ENCODE results near the gene NR4A1.
"Not testable (repeated sequence)": the region's sequence is repeated elsewhere in the genome, so short reads cannot be mapped to it uniquely, and the experiment has no call there.

Gene NR4A1

GRCh38 chr12:52085682-52086180 lies 34.5 kb downstream of the NR4A1 start:
- no peak overlapping the region for H3K27ac Mint-ChIP-seq
- peaks cover 14% of the 10 kb centered on the region for H3K4me1 Mint-ChIP-seq
- H3K36me3 Mint-ChIP-seq, result no peaks in the 10 kb centered on the region
- H3K4me3 Mint-ChIP-seq, result no peak overlapping the region
- DNase-seq (ENCODE audit: low spot score in 2 of 2) (no peak), ATAC-seq (no peak)
- no peaks in the 10 kb centered on the region for H3K9me3 Mint-ChIP-seq

GRCh38 chr12:52086366-52086765 lies 35.1 kb downstream of the NR4A1 start:
- ATAC-seq (no peak), DNase-seq (ENCODE audit: low spot score in 2 of 2) (no peak)
- Mint-ChIP-seq H3K27ac (peak overlapping the region; percentile 7), H3K9me3 (no peaks in the 10 kb centered on the region), H3K4me3 (no peak overlapping the region), H3K36me3 (no peaks in the 10 kb centered on the region), H3K4me1 (peaks cover 14% of the 10 kb centered on the region)

- ATAC-seq (no peak), DNase-seq (ENCODE audit: low spot score in 2 of 2) (no peak)
- Mint-ChIP-seq H3K9me3 (no peaks in the 10 kb centered on the region), H3K27ac (peak overlapping the region; percentile 7), H3K4me1 (peaks cover 7% of the 10 kb centered on the region), H3K36me3 (no peaks in the 10 kb centered on the region), H3K4me3 (no peak overlapping the region)
These were observed 35.9 kb downstream of the NR4A1 start for GRCh38 chr12:52086944-52087835.

- peak overlapping the region; percentile 62 for H3K27ac Mint-ChIP-seq
- H3K4me3 Mint-ChIP-seq, result no peak overlapping the region
- DNase-seq (ENCODE audit: low spot score in 2 of 2) (no peak), ATAC-seq (peak; percentile 15)
- peaks cover 5% of the 10 kb centered on the region for H3K4me1 Mint-ChIP-seq
- no peaks in the 10 kb centered on the region for H3K9me3 Mint-ChIP-seq
- H3K36me3 Mint-ChIP-seq, result no peaks in the 10 kb centered on the region
These were observed 36.9 kb downstream of the NR4A1 start for GRCh38 chr12:52087961-52088820.

- Mint-ChIP-seq H3K27ac (no peak overlapping the region), H3K36me3 (no peaks in the 10 kb centered on the region), H3K4me1 (no peaks in the 10 kb centered on the region), H3K4me3 (no peak overlapping the region), H3K9me3 (no peaks in the 10 kb centered on the region)
- DNase-seq (ENCODE audit: low spot score in 2 of 2) (no peak), ATAC-seq (no peak)
These were observed 38.2 kb downstream of the NR4A1 start for GRCh38 chr12:52089491-52089890.

GRCh38 chr12:52090291-52090690 lies 39.0 kb downstream of the NR4A1 start:
- DNase-seq (ENCODE audit: low spot score in 2 of 2), result no peak
- no peak for ATAC-seq
- Mint-ChIP-seq H3K4me3 (no peak overlapping the region), H3K9me3 (no peaks in the 10 kb centered on the region), H3K4me1 (no peaks in the 10 kb centered on the region), H3K36me3 (no peaks in the 10 kb centered on the region), H3K27ac (no peak overlapping the region)

- Mint-ChIP-seq H3K4me1 (no peaks in the 10 kb centered on the region), H3K36me3 (no peaks in the 10 kb centered on the region), H3K9me3 (no peaks in the 10 kb centered on the region), H3K27ac (no peak overlapping the region), H3K4me3 (no peak overlapping the region)
- ATAC-seq (no peak), DNase-seq (ENCODE audit: low spot score in 2 of 2) (no peak)
These were observed 39.8 kb downstream of the NR4A1 start for GRCh38 chr12:52091061-52091460.

- no peak for DNase-seq (ENCODE audit: low spot score in 2 of 2)
- Mint-ChIP-seq H3K4me3 (no peak overlapping the region), H3K36me3 (no peaks in the 10 kb centered on the region), H3K4me1 (no peaks in the 10 kb centered on the region), H3K27ac (no peak overlapping the region), H3K9me3 (no peaks in the 10 kb centered on the region)
- ATAC-seq, result no peak
These were observed 40.6 kb downstream of the NR4A1 start for GRCh38 chr12:52091869-52092268.

GRCh38 chr12:52093346-52093745 lies 42.1 kb downstream of the NR4A1 start:
- Mint-ChIP-seq H3K36me3 (no peaks in the 10 kb centered on the region), H3K4me3 (no peak overlapping the region), H3K9me3 (no peaks in the 10 kb centered on the region), H3K4me1 (no peaks in the 10 kb centered on the region), H3K27ac (no peak overlapping the region)
- ATAC-seq, result no peak
- DNase-seq (ENCODE audit: low spot score in 2 of 2), result no peak

- no peak overlapping the region for H3K27ac Mint-ChIP-seq
- H3K4me1 Mint-ChIP-seq, result no peaks in the 10 kb centered on the region
- ATAC-seq (no peak), DNase-seq (ENCODE audit: low spot score in 2 of 2) (no peak)
- H3K4me3 Mint-ChIP-seq, result no peak overlapping the region
- H3K36me3 Mint-ChIP-seq, result no peaks in the 10 kb centered on the region
- no peaks in the 10 kb centered on the region for H3K9me3 Mint-ChIP-seq
These were observed 45.2 kb downstream of the NR4A1 start for GRCh38 chr12:52096332-52097044.

- no peak for DNase-seq (ENCODE audit: low spot score in 2 of 2)
- peak; percentile 56 for ATAC-seq
- no peaks in the 10 kb centered on the region for H3K4me1 Mint-ChIP-seq
- H3K9me3 Mint-ChIP-seq, result no peaks in the 10 kb centered on the region
- H3K36me3 Mint-ChIP-seq, result no peaks in the 10 kb centered on the region
- no peak overlapping the region for H3K27ac Mint-ChIP-seq
- no peak overlapping the region for H3K4me3 Mint-ChIP-seq
These were observed 45.9 kb downstream of the NR4A1 start for GRCh38 chr12:52097045-52097666.

GRCh38 chr12:52104431-52105089 lies 53.3 kb downstream of the NR4A1 start:
- not testable (repeated sequence) for DNase-seq (ENCODE audit: low spot score in 2 of 2); H3K9me3 Mint-ChIP-seq; ATAC-seq; H3K27ac Mint-ChIP-seq; H3K4me3 Mint-ChIP-seq; H3K36me3 Mint-ChIP-seq; H3K4me1 Mint-ChIP-seq

Measured in stimulated activated effector memory CD8-positive, alpha-beta T cell treated with anti-CD3 and anti-CD28 coated beads, Interleukin-12 subunit alpha, Interleukin-12 subunit beta, amount 100 ng/mL, for 72 hours (primary cell).